GM12878 (cell line): ENCODE results near the gene CREG2.

Source experiments
- MYC ChIP-seq: IDR thresholded peaks from 2 replicates; pipeline ENCODE4 v1.6.1; 2011; ENCODE audit warnings: mild to moderate bottlenecking, low read length, moderate library complexity, inconsistent platforms; ENCODE audit not compliant: insufficient read depth, insufficient replicate concordance, insufficient read length, severe bottlenecking
- RFX5 ChIP-seq: IDR thresholded peaks from 2 replicates; pipeline ENCODE4 v1.6.1; 2011; ENCODE audit warnings: low read depth, low read length, improper control_type of control experiment
- TF ChIP-seq, protein P1 (sequence below), 3 experiments: IDR thresholded peaks in 2 of 3; conservative IDR thresholded peaks in 1 of 3; 2 replicates each; pipeline ENCODE4 v1.5.1; 2011; ENCODE audit warnings: low read depth in 3 of 3, low read length in 3 of 3, mild to moderate bottlenecking in 3 of 3, control low read depth in 2 of 3, moderate library complexity in 2 of 3, inconsistent platforms in 1 of 3, mixed read lengths in 1 of 3; ENCODE audit not compliant: control insufficient read depth in 2 of 3, insufficient read depth in 1 of 3; ENCODE audit errors: extremely low read depth in 1 of 3

DNA sequence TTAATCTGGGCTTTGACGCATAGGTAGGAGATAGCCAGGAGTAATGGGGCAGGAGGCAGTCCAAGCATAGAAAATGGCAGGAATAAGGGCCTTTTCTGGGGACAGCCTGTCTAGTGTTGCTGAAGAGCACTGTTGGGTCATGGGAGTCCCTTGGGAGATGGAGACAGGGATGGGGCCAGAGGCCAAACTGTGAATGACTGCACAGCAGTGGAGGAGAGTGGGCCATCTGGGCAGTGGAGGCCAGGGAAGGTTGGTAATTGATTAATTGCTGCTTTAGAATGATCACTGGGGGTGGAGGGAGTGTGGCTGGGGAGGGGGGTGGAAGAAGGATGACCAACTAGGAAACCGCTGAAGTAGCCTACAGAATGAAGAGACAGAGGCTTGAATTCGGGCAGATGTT is 28.6 kb upstream of the CREG2 start:
- TF ChIP-seq RFX5 (no peak), MYC (no peak)
- TF ChIP-seq, protein P1, sequence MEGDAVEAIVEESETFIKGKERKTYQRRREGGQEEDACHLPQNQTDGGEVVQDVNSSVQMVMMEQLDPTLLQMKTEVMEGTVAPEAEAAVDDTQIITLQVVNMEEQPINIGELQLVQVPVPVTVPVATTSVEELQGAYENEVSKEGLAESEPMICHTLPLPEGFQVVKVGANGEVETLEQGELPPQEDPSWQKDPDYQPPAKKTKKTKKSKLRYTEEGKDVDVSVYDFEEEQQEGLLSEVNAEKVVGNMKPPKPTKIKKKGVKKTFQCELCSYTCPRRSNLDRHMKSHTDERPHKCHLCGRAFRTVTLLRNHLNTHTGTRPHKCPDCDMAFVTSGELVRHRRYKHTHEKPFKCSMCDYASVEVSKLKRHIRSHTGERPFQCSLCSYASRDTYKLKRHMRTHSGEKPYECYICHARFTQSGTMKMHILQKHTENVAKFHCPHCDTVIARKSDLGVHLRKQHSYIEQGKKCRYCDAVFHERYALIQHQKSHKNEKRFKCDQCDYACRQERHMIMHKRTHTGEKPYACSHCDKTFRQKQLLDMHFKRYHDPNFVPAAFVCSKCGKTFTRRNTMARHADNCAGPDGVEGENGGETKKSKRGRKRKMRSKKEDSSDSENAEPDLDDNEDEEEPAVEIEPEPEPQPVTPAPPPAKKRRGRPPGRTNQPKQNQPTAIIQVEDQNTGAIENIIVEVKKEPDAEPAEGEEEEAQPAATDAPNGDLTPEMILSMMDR (IDR thresholded peaks at IDR 0.05 in 2 of 3, conservative IDR thresholded peaks at IDR 0.05 in 1 of 3; ENCODE audit: control insufficient read depth in 2 of 3, extremely low read depth in 1 of 3, insufficient read depth in 1 of 3, low read depth in 3 of 3, low read length in 3 of 3): no peak
